HL-60 (cell line): ENCODE data around the gene METTL21A.

Source experiments
- DNase-seq, 2 experiments: peaks; one replicate each; pipeline ENCODE4 v3.0.0-alpha.2; 2010 to 2020; ENCODE audit warnings: low read depth in 1 of 2, low spot score in 1 of 2
- H3K27ac ChIP-seq: fragments of 250-450 bp; sonication (Bioruptor Pico); replicated peaks from 2 replicates; pipeline ENCODE4 v1.5.1; 2020; ENCODE audit warnings: mild to moderate bottlenecking, moderate library complexity
- H3K27me3 ChIP-seq: fragments of 250-450 bp; sonication (Bioruptor Pico); 2 replicates; pipeline ENCODE4 v1.5.1; 2021; ENCODE audit warnings: mild to moderate bottlenecking, moderate library complexity; ENCODE audit not compliant: insufficient read depth, poor library complexity, severe bottlenecking
- H3K4me3 ChIP-seq: replicated peaks from 2 replicates; pipeline ENCODE4 v1.5.1; 2011; ENCODE audit warnings: mild to moderate bottlenecking, control low read depth, low read length; ENCODE audit not compliant: insufficient read depth
- CTCF ChIP-seq: IDR thresholded peaks from one replicate; pipeline ENCODE4 v1.5.1; 2011; ENCODE audit warnings: low read length, control low read depth, inconsistent platforms; ENCODE audit not compliant: insufficient read depth
- GABPA ChIP-seq: IDR thresholded peaks from 2 replicates; pipeline ENCODE4 v1.6.1; 2012; ENCODE audit warnings: low read depth
- POLR2AphosphoS5 ChIP-seq: IDR thresholded peaks from 2 replicates; pipeline ENCODE4 v1.6.1; 2012; ENCODE audit warnings: low read depth
- REST ChIP-seq: IDR thresholded peaks from 2 replicates; pipeline ENCODE4 v1.6.1; 2012; ENCODE audit warnings: low read depth; ENCODE audit not compliant: insufficient replicate concordance
- SPI1 ChIP-seq: IDR thresholded peaks from 2 replicates; pipeline ENCODE4 v1.6.1; 2012; ENCODE audit warnings: low read depth, mild to moderate bottlenecking, borderline replicate concordance
- long read RNA-seq: library from polyadenylated mRNA; unstranded; transcript quantifications from one replicate; pipeline ENCODE4 v2.0.0, GENCODE V29; 2020

The METTL21A gene
- long read RNA-seq, full-length matches to known transcripts, result 96 of 151 reads
- long read RNA-seq, partial matches to known transcripts, result 13 of 151 reads
- long read RNA-seq, other reads (novel, unspliced or antisense), result 42 of 151 reads

- peak within 1 kb of the TSS; percentile 98 for H3K27ac ChIP-seq
- no peaks in the 10 kb centered on the region for H3K27me3 ChIP-seq
- TF ChIP-seq SPI1, result no peak
- peak; percentile 58 for TF ChIP-seq REST
- peak; percentile 64; the same call in 1 of the 2 replicates for TF ChIP-seq GABPA
- TF ChIP-seq POLR2AphosphoS5, result peak; percentile 92
- peak; percentile 31 for TF ChIP-seq CTCF
- peak within 1 kb of the TSS; percentile 68 for H3K4me3 ChIP-seq
- peak; percentile 78 to 95 for DNase-seq
Observed at GRCh38 chr2:207625014-207625907, at the start of gene METTL21A. Gene METTL21A, minus strand, starts transcription at chr2:207625394. Its CDS starts 1,019 bp downstream, at chr2:207624375.

- DNase-seq, result no peak
- no peak overlapping the region for H3K27ac ChIP-seq
- TF ChIP-seq POLR2AphosphoS5 (no peak), CTCF (no peak), REST (no peak), SPI1 (no peak), GABPA (no peak)
Observed at GRCh38 chr2:207674826-207675225, 49.6 kb upstream of the METTL21A start.

GRCh38 chr2:207674266-207674774 is 49.1 kb upstream of the METTL21A start:
- DNase-seq, result no peak
- no peak for TF ChIP-seq SPI1
- TF ChIP-seq REST, result no peak
- TF ChIP-seq CTCF, result no peak
- TF ChIP-seq POLR2AphosphoS5, result no peak
- TF ChIP-seq GABPA, result no peak
- no peak overlapping the region for H3K4me3 ChIP-seq
- H3K27ac ChIP-seq, result no peak overlapping the region
- H3K27me3 ChIP-seq, result no peaks in the 10 kb centered on the region

More at GRCh38 chr2:207674826-207675225, 49.6 kb upstream of the METTL21A start:
- H3K4me3 ChIP-seq, result no peak overlapping the region
- no peaks in the 10 kb centered on the region for H3K27me3 ChIP-seq
